Calu3 (cell line): ENCODE data around the gene OR51E1. TPM values are rescaled to one million over a fixed set of nuclear protein-coding genes. Genes with fewer than 3 reads are reported as not detected.

Experiments used
- BruUV-seq: library from RNA; stranded (reverse); fragments of 400-500 nt; replicated peaks from 2 replicates; lab custom pipeline; 2021; lab: Mats Ljungman, UMichigan
- CTCF ChIA-PET: fragments of 300-600 bp; sonication (Branson Sonifier 250); formaldehyde crosslinking; loops from one replicate; lab custom pipeline; 2022; ENCODE audit warnings: antibody characterized with exemption; lab: Charles Lee
- DNase-seq: peaks from one replicate; pipeline ENCODE4 v3.0.0; 2022
- H3K27ac Mint-ChIP-seq: one replicate; pipeline ENCODE4 v1.8.0; 2022; ENCODE audit warnings: mixed read lengths; ENCODE audit not compliant: unreplicated experiment
- H3K27me3 Mint-ChIP-seq: one replicate; pipeline ENCODE4 v1.8.0; 2022; ENCODE audit warnings: mixed read lengths; ENCODE audit not compliant: unreplicated experiment
- H3K36me3 Mint-ChIP-seq: one replicate; pipeline ENCODE4 v1.8.0; 2022; ENCODE audit warnings: mild to moderate bottlenecking, moderate library complexity, mixed read lengths; ENCODE audit not compliant: insufficient read depth, unreplicated experiment
- H3K4me1 Mint-ChIP-seq: one replicate; pipeline ENCODE4 v1.8.0; 2022; ENCODE audit warnings: mild to moderate bottlenecking, low read depth, mixed read lengths; ENCODE audit not compliant: unreplicated experiment
- H3K4me3 Mint-ChIP-seq: one replicate; pipeline ENCODE4 v1.8.0; 2022; ENCODE audit warnings: mild to moderate bottlenecking, low read depth, moderate library complexity, mixed read lengths; ENCODE audit not compliant: unreplicated experiment
- H3K9me3 Mint-ChIP-seq: one replicate; pipeline ENCODE4 v1.8.0; 2022; ENCODE audit warnings: low read depth, mixed read lengths; ENCODE audit not compliant: unreplicated experiment
- CTCF ChIP-seq: fragments of 200-600 bp; IDR thresholded peaks from one replicate; pipeline ENCODE4 v1.8.0; 2022; ENCODE audit warnings: antibody characterized with exemption; ENCODE audit not compliant: unreplicated experiment
- intact Hi-C: fragments of 100-400 bp; cut with micrococcal nuclease; formaldehyde crosslinking; loops from one replicate; pipeline ENCODE4 v1.10.0; 2022; ENCODE audit not compliant: unreplicated experiment
- total RNA-seq: library from RNA; stranded (reverse); gene quantifications from 2 replicates; pipeline ENCODE4 v1.2.3, GENCODE V29; 2022

OR51E1 gene
- total RNA-seq, 1 experiment from 2014 or later, result not detected

DNA sequence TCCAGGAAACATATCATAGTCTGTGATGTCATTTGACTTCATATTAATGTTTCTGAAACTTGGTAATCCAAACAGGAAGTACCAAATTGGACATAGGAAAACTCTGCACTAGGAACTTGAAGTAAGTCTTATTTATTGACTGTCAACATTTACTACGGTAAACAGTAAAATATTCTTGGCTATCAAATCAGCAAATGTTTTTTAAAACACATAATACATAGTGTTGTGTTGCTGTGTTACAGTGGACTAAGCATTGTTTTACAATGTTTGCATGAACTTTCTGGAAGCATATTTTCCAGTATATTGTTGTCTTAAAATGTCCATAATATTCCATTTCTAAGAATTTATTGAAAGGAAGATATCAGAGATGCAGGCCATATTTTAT is 56.6 kb downstream of the OR51E1 start:
- no peak for TF ChIP-seq CTCF
- Mint-ChIP-seq H3K9me3 (no peaks in the 10 kb centered on the region), H3K27ac (no peak overlapping the region), H3K4me1 (no peaks in the 10 kb centered on the region), H3K36me3 (no peaks in the 10 kb centered on the region), H3K4me3 (no peak overlapping the region), H3K27me3 (no peaks in the 10 kb centered on the region)
- DNase-seq, result no peak
- no TSS peak for BruUV-seq
- intact Hi-C loops, result no loop called here
- CTCF ChIA-PET, result no interaction called here

DNA sequence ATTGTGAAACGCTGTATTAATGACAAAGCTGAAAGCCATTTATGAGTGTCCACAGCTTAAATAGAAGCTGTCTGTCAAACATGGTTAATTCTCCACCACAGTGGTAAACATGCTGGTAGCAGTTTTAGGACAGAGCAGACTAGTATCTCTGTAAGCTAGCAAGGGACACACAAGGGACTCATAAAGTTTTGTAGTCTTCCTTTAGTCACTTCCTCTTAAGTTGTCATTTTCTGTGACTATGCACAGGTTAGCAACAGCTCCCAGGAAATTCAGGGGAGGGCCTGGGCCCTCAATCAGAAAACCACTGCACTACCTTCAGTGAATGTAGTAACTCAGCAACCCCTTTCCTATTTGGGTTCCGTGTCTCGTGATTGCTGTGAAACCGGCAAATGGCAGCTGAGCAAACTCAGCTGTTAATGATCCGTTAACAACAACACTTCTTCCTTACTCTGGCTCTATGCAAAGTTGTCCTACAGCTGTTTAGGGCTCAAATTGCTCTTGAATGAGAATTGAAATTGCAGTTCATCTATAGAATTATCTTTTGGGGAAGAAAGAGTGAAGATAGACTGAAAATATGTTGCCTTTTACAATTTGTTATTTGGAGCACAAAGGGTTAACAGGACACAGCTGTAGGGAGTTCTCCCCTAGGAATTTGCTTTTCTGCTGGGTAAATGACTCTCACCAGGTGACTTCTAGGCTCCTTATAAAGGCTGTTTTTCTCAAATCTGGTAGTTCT is 60.4 kb downstream of the OR51E1 start, which contains the start of gene MMP26:
MMP26 (plus strand) TSS at position 731 of the 736 bp plus-strand sequence.
- no peak for DNase-seq
- no peak for TF ChIP-seq CTCF
- Mint-ChIP-seq H3K4me1 (no peaks in the 10 kb centered on the region), H3K27ac (no peak within 1 kb of the TSS), H3K27me3 (no peaks in the 10 kb centered on the region), H3K9me3 (no peaks in the 10 kb centered on the region), H3K4me3 (no peak within 1 kb of the TSS), H3K36me3 (no peaks in the 10 kb centered on the region)
- intact Hi-C loops, result no loop called here
- CTCF ChIA-PET, result no interaction called here
- BruUV-seq, result no TSS peak

- TF ChIP-seq CTCF, result no peak
- CTCF ChIA-PET, result no interaction called here
- H3K27ac Mint-ChIP-seq, result no peak overlapping the region
- H3K4me1 Mint-ChIP-seq, result no peaks in the 10 kb centered on the region
- H3K36me3 Mint-ChIP-seq, result no peaks in the 10 kb centered on the region
- H3K27me3 Mint-ChIP-seq, result peaks cover 6% of the 10 kb centered on the region
- BruUV-seq, result no TSS peak
- intact Hi-C loops, result no loop called here
- no peaks in the 10 kb centered on the region for H3K9me3 Mint-ChIP-seq
- DNase-seq, result no peak
- H3K4me3 Mint-ChIP-seq, result no peak overlapping the region
These were observed 61.1 kb downstream of the OR51E1 start for GRCh38 chr11:4704790-4705334.

Other genes starting within 250 kb of the OR51E1 start
- gene OR52K2, start 194.7 kb upstream of the OR51E1 start, total RNA-seq, result not detected in 2 replicates
- gene OR52K1, start 161.3 kb upstream of the OR51E1 start, total RNA-seq, result not detected in 2 replicates
- not detected in 2 replicates for gene OR52M1, start 98.8 kb upstream of the OR51E1 start, total RNA-seq
- not detected in 2 replicates for gene OR52I2, start 62.2 kb upstream of the OR51E1 start, total RNA-seq
- gene OR52I1, start 49.9 kb upstream of the OR51E1 start, total RNA-seq, result not detected in 2 replicates
- 12.7 and 14.5 TPM in 2 replicates for gene TRIM68, start 35.8 kb upstream of the OR51E1 start, total RNA-seq
- not detected in 2 replicates for gene OR51D1, start 6.5 kb upstream of the OR51E1 start, total RNA-seq
- gene OR51E2, start 53.9 kb downstream of the OR51E1 start, total RNA-seq, result not detected in 2 replicates
- gene MMP26, start 60.8 kb downstream of the OR51E1 start, total RNA-seq, result not detected in 2 replicates
- gene OR51F1, start 126.0 kb downstream of the OR51E1 start, total RNA-seq, result not detected in 2 replicates
- not detected in 2 replicates for gene OR52R1, start 160.4 kb downstream of the OR51E1 start, total RNA-seq
- gene OR51F2, start 177.3 kb downstream of the OR51E1 start, total RNA-seq, result not detected in 2 replicates
- not detected in 2 replicates for gene OR51S1, start 205.2 kb downstream of the OR51E1 start, total RNA-seq
- not detected in 2 replicates for gene OR51T1, start 237.9 kb downstream of the OR51E1 start, total RNA-seq